ENCODE measurements around the gene FLNC. TPM values are rescaled to one million over a fixed set of nuclear protein-coding genes. Genes with fewer than 3 reads are reported as not detected.

FLNC gene
- total RNA-seq, 1 donor from 2014 or later = 7.7 TPM

GRCh38 chr7:128838109-128838779 lies 8.0 kb downstream of the FLNC start:
- Mint-ChIP-seq H3K27me3 (ENCODE audit: unreplicated experiment) (peaks cover 16% of the 10 kb centered on the region), H3K4me1 (ENCODE audit: unreplicated experiment) (no peaks in the 10 kb centered on the region), H3K9me3 (ENCODE audit: unreplicated experiment) (no peaks in the 10 kb centered on the region), H3K4me3 (ENCODE audit: unreplicated experiment) (no peak overlapping the region), H3K27ac (ENCODE audit: unreplicated experiment) (no peak overlapping the region), H3K36me3 (ENCODE audit: low read depth, unreplicated experiment) (no peaks in the 10 kb centered on the region)
- TF ChIP-seq CTCF (IDR thresholded peaks at IDR 0.05; ENCODE audit: unreplicated experiment) = no peak
- DNase-seq (ENCODE audit: low spot score) = no peak

- TF ChIP-seq CTCF (IDR thresholded peaks at IDR 0.05; ENCODE audit: unreplicated experiment) = no peak
- no peaks in the 10 kb centered on the region for H3K36me3 Mint-ChIP-seq (ENCODE audit: low read depth, unreplicated experiment)
Observed at GRCh38 chr7:128838981-128839731, 8.9 kb downstream of the FLNC start.

GRCh38 chr7:128839751-128840177 lies 9.6 kb downstream of the FLNC start:
- H3K9me3 Mint-ChIP-seq (ENCODE audit: unreplicated experiment) = no peaks in the 10 kb centered on the region
- no peaks in the 10 kb centered on the region for H3K4me1 Mint-ChIP-seq (ENCODE audit: unreplicated experiment)
- no peak for TF ChIP-seq CTCF (IDR thresholded peaks at IDR 0.05; ENCODE audit: unreplicated experiment)
- no peak for DNase-seq (ENCODE audit: low spot score)
- H3K27me3 Mint-ChIP-seq (ENCODE audit: unreplicated experiment) = peaks cover 13% of the 10 kb centered on the region
- H3K4me3 Mint-ChIP-seq (ENCODE audit: unreplicated experiment) = no peak overlapping the region
- H3K27ac Mint-ChIP-seq (ENCODE audit: unreplicated experiment) = no peak overlapping the region
- no peaks in the 10 kb centered on the region for H3K36me3 Mint-ChIP-seq (ENCODE audit: low read depth, unreplicated experiment)

More at GRCh38 chr7:128838981-128839731, 8.9 kb downstream of the FLNC start:
- DNase-seq (ENCODE audit: low spot score) = no peak
- peaks cover 16% of the 10 kb centered on the region for H3K27me3 Mint-ChIP-seq (ENCODE audit: unreplicated experiment)
- H3K9me3 Mint-ChIP-seq (ENCODE audit: unreplicated experiment) = no peaks in the 10 kb centered on the region
- H3K27ac Mint-ChIP-seq (ENCODE audit: unreplicated experiment) = no peak overlapping the region
- H3K4me3 Mint-ChIP-seq (ENCODE audit: unreplicated experiment) = no peak overlapping the region
- no peaks in the 10 kb centered on the region for H3K4me1 Mint-ChIP-seq (ENCODE audit: unreplicated experiment)

GRCh38 chr7:128840326-128841170 lies 10.3 kb downstream of the FLNC start:
- H3K27ac Mint-ChIP-seq (ENCODE audit: unreplicated experiment) = no peak overlapping the region
- TF ChIP-seq CTCF (IDR thresholded peaks at IDR 0.05; ENCODE audit: unreplicated experiment) = no peak
- H3K4me1 Mint-ChIP-seq (ENCODE audit: unreplicated experiment) = no peaks in the 10 kb centered on the region

More at GRCh38 chr7:128840326-128841170, 10.3 kb downstream of the FLNC start:
- no peaks in the 10 kb centered on the region for H3K36me3 Mint-ChIP-seq (ENCODE audit: low read depth, unreplicated experiment)
- no peaks in the 10 kb centered on the region for H3K9me3 Mint-ChIP-seq (ENCODE audit: unreplicated experiment)
- DNase-seq (ENCODE audit: low spot score) = no peak
- H3K4me3 Mint-ChIP-seq (ENCODE audit: unreplicated experiment) = no peak overlapping the region
- peaks cover 14% of the 10 kb centered on the region for H3K27me3 Mint-ChIP-seq (ENCODE audit: unreplicated experiment)
